Small intestine (tissue), 7 donors: ENCODE results near the gene ADAMTS15. TPM values are rescaled to one million over a fixed set of nuclear protein-coding genes. Genes with fewer than 3 reads are reported as not detected.
A peak's percentile ranks its signal among the peaks of the same experiment; 100 is the strongest.

ENCODE experiments used
- DNase-seq, 2 donors: peaks; one replicate each; pipeline versions ENCODE4 v3.0.0 to v3.0.0-alpha.2; 2013
- FAIRE-seq: peaks from 2 replicates; lab custom pipeline; 2012; peaks lifted over from hg19 to GRCh38; lab: Jason Lieb, UNC
- H3K27ac ChIP-seq, 3 donors: one replicate each; pipeline ENCODE4 v1.5.1; 2013; ENCODE audit warnings: low read length in 2 of 3, mild to moderate bottlenecking in 2 of 3, control low read depth in 1 of 3, inconsistent platforms in 1 of 3, low read depth in 1 of 3, moderate library complexity in 1 of 3
- H3K27me3 ChIP-seq, 3 donors: one replicate each; pipeline ENCODE4 v1.6.1; 2013; ENCODE audit warnings: low read length in 3 of 3, inconsistent platforms in 1 of 3; ENCODE audit not compliant: control insufficient read depth in 3 of 3, insufficient read depth in 3 of 3
- H3K36me3 ChIP-seq, 3 donors: one replicate each; pipeline ENCODE4 v1.6.1; 2013; ENCODE audit warnings: low read length in 3 of 3, inconsistent platforms in 1 of 3, low read depth in 1 of 3, mild to moderate bottlenecking in 1 of 3, moderate library complexity in 1 of 3; ENCODE audit not compliant: control insufficient read depth in 3 of 3, insufficient read depth in 2 of 3
- H3K4me1 ChIP-seq, 3 donors: one replicate each; pipeline ENCODE4 v1.6.1; 2013; ENCODE audit warnings: low read length in 2 of 3, inconsistent platforms in 1 of 3, low read depth in 1 of 3, mild to moderate bottlenecking in 1 of 3, moderate library complexity in 1 of 3; ENCODE audit not compliant: control insufficient read depth in 3 of 3, insufficient read depth in 2 of 3
- H3K4me3 ChIP-seq, 3 donors: one replicate each; pipeline ENCODE4 v1.5.1; 2013; ENCODE audit warnings: low read length in 3 of 3, control low read depth in 1 of 3, inconsistent platforms in 1 of 3, low read depth in 1 of 3, mild to moderate bottlenecking in 1 of 3, moderate library complexity in 1 of 3
- H3K9me3 ChIP-seq, 2 donors: one replicate each; pipeline ENCODE4 v1.6.1; 2013; ENCODE audit warnings: low read depth in 1 of 2, low read length in 1 of 2; ENCODE audit not compliant: control insufficient read depth in 2 of 2, insufficient read depth in 1 of 2
- WGBS, 3 donors: extraction: QIAGEN DNeasy Blood & Tissue Kit; methylation state at CpG; one replicate each; pipeline ENCODE4 v1.1.7; 2013; 5-methylcytosine and 5-hydroxymethylcytosine counted together
- polyA plus RNA-seq, 4 donors: library from polyadenylated mRNA; stranded (reverse) in 3 of 4; unstranded in 1 of 4; fragments of 200-250 nt in 3 of 4; fragments of 120-200 nt in 1 of 4; gene quantifications; one replicate each; pipeline versions ENCODE4 v1.2.1 to v1.2.3, GENCODE V29; 2013
- donor health status: healthy with polysubstance abuse.
- donor health status: control.
- donor health status: control.
- donor health status: Bipolar disorder and iron deficiency.
- donor health status: healthy.

Gene ADAMTS15
- polyA plus RNA-seq, 4 donors, result 0.27 to 13.6 (median 7.2) TPM; not detected in 1

DNA sequence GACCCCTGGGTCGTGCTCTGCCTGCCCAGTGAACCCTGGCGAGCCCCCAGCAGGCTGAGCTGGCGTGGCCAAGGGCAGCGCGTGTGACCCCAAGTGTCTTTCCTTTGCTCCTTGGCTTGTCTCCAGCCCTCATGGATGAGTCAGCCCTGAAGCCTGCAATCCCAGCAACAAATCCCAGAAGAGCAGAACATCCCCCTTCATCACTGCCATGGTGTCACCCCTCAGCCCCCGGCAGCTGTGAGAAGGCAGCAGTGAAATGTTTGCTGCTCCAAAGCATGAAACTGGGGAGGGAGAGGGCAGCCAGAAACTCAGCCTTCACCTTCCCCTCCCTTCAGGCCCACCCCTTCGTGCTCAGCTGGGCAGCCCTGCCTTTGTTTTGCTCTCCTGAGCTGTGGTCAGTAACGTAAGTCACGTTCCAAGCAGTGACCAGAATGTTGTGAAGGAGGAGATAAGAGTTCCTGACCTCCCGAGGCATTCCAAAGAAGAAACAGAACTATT lies 29.8 kb downstream of the ADAMTS15 start:
- no peaks in the 10 kb centered on the region for H3K27me3 ChIP-seq
- H3K4me3 ChIP-seq, result no peak overlapping the region
- H3K9me3 ChIP-seq, result no peaks in the 10 kb centered on the region
- peaks cover 0 to 14% (median 0%) of the 10 kb centered on the region in 3 donors for H3K4me1 ChIP-seq
- H3K27ac ChIP-seq, result peak overlapping the region in 1 of 3 donors; percentile 72
- DNase-seq, result peak; percentile 25 to 54
- H3K36me3 ChIP-seq, result peaks cover 0 to 26% (median 0%) of the 10 kb centered on the region in 3 donors
- WGBS, 3 donors, result 28 to 39% (median 37%) methylated on average over 10 of the region's 10 CpGs
- no peak for FAIRE-seq

DNA sequence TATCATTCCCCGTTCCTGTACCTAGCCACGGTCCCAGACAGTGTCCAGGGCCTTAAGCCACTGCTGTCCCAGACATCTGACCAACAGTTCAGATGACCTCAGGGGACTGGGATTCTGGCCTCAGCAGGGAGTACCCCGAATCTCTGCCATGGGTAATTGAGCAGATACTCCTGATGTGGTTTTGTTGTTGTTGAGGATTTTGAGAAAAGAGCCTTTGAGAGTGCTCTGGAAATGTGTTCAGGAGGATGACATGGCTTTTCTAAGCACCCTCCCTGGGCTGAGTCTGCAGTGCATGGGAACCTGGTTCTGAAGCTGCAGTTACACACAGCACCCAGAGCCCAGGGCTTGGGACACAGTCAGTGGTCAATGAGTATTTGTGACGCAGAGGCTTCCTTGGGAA lies 30.4 kb downstream of the ADAMTS15 start:
- H3K36me3 ChIP-seq, result peaks cover 0 to 21% (median 0%) of the 10 kb centered on the region in 3 donors
- no peaks in the 10 kb centered on the region for H3K9me3 ChIP-seq
- FAIRE-seq, result no peak
- H3K27me3 ChIP-seq, result no peaks in the 10 kb centered on the region
- WGBS, 3 donors, result 79 to 86% (median 79%) methylated on average over 4 of the region's 4 CpGs
- H3K4me1 ChIP-seq, result peaks cover 0 to 14% (median 0%) of the 10 kb centered on the region in 3 donors
- H3K27ac ChIP-seq, result peak overlapping the region in 1 of 3 donors; percentile 72
- no peak overlapping the region for H3K4me3 ChIP-seq
- DNase-seq, result no peak

DNA sequence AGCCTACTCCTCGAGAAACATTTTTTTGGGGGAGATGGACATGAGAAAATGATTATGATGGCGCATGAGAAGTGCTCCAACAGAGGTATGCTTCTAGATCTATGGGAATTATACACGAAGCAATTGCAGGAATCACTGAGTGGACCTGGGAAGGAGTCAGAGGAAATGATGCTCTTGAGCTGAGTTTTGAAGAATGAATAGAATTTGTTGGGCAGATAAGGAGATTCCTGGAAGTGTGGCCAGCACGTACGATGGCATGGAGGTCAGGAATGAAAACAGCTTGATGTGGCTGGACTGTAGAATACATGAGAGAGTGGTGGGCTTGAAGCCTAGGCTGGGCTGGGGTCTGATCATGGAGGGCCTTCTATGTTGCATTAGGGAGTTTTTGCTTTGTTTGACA lies 31.7 kb downstream of the ADAMTS15 start:
- DNase-seq, result no peak
- no peak for FAIRE-seq
- Histone ChIP-seq H3K36me3 (peaks cover 0 to 9% (median 0%) of the 10 kb centered on the region in 3 donors), H3K27ac (no peak overlapping the region), H3K4me3 (no peak overlapping the region), H3K9me3 (no peaks in the 10 kb centered on the region), H3K4me1 (peaks cover 0 to 14% (median 0%) of the 10 kb centered on the region in 3 donors), H3K27me3 (no peaks in the 10 kb centered on the region)
- WGBS, 3 donors, result 81 to 89% (median 87%) methylated on average over 5 of the region's 5 CpGs

DNA sequence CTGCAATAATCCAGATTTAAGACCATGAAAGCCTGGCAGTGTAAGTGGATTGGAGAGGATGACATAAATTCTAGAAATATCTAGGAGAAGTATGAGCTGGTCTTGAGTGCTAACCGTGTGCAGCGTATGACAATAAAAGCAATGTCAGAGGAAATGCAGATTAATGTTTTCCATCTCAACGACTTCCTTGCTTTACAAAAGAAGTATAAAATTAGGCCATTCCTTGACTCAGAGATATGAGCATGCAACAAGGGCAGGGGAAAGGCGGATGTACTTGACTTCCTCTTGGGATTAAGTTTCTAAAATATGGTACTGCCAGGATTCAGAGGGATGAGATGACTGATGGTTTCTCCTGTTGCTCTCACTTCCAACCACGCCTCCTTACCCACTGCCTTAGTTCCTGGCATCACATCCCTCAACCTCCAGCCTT lies 32.3 kb downstream of the ADAMTS15 start:
- no peak overlapping the region for H3K4me3 ChIP-seq
- 65 to 77% (median 71%) methylated on average over 5 of the region's 5 CpGs for WGBS, 3 donors
- no peak for FAIRE-seq

DNA sequence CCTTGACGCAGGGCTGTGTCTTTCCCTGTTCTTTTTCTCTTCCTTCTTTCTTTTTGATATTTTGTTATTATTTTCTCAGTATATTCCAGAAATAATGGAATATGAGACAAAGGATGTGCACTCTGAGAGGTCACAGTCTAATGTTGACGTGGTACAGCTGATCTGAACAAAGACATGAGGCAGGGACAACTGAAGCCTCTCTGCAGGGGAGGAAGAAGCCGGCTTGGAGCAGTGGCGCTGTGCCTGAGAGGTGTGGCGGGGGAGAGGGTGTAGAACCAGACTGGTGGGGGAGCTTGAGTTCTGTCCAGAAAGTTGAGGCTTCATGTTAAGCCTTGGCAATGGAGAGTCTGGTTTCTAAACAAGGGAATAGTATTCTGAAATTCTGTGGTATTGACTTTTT lies 34.7 kb downstream of the ADAMTS15 start:
- Histone ChIP-seq H3K27me3 (no peaks in the 10 kb centered on the region), H3K4me1 (peaks cover 1 to 26% (median 3%) of the 10 kb centered on the region in 3 donors), H3K27ac (no peak overlapping the region), H3K9me3 (no peaks in the 10 kb centered on the region), H3K4me3 (no peak overlapping the region), H3K36me3 (no peaks in the 10 kb centered on the region)
- DNase-seq (no peak), FAIRE-seq (no peak)
- WGBS, 3 donors, result 88 to 95% (median 89%) methylated on average over 5 of the region's 5 CpGs

More for the DNA sequence above, 32.3 kb downstream of the ADAMTS15 start:
- Histone ChIP-seq H3K27ac (no peak overlapping the region), H3K36me3 (peaks cover 0 to 9% (median 0%) of the 10 kb centered on the region in 3 donors), H3K4me1 (peaks cover 0 to 14% (median 0%) of the 10 kb centered on the region in 3 donors), H3K27me3 (no peaks in the 10 kb centered on the region), H3K9me3 (no peaks in the 10 kb centered on the region)
- DNase-seq, result no peak

DNA sequence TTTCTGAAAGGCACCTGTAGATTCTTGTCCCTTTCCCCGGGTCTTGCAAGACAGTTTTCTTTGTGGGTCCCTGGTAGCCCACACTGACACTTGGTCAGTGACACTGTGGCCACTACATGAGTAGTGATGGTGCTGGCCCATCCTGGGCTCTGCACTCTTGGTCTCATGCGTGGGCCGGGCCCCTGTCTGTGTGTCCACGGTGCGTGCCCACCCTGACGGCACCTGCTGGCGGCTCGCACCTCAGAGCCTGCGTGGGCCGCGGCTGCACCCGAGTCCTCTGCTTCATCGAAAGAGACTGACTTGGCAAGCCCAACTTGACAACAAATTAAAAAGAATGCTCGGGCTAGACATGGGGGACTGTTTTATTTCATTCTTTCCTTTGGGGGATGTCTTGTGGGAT lies 37.5 kb downstream of the ADAMTS15 start:
- Histone ChIP-seq H3K27me3 (no peaks in the 10 kb centered on the region), H3K4me3 (no peak overlapping the region), H3K27ac (no peak overlapping the region), H3K36me3 (no peaks in the 10 kb centered on the region), H3K9me3 (no peaks in the 10 kb centered on the region), H3K4me1 (peaks cover 3 to 35% (median 6%) of the 10 kb centered on the region in 3 donors)
- 93 to 96% (median 94%) methylated on average over 14 of the region's 14 CpGs for WGBS, 3 donors
- FAIRE-seq (no peak), DNase-seq (no peak)

DNA sequence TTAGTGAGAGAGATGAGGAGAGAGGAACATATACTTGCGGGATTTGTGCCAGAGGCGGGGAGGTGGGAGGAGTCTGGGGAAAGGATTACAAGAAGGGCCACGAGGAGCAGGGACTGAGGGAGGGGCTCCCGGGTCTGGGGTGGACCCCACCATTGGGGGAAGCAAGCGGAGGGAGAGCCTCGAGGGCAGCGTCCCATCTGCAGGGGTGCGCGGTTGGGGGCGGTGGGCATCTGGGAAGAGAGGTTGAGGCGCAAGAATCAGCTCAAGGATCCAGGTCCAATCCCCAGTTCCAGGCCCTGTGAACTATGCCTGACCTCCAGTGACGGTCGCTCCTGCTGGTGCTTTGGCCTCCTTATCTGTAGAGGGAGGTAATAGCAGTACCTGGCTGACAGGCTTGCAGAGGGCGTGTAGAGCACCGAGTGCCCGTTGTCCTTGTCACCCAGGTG lies 38.0 kb downstream of the ADAMTS15 start:
- no peaks in the 10 kb centered on the region for H3K27me3 ChIP-seq
- no peak overlapping the region for H3K4me3 ChIP-seq
- 56 to 75% (median 61%) methylated on average over 16 of the region's 16 CpGs for WGBS, 3 donors
- no peaks in the 10 kb centered on the region for H3K36me3 ChIP-seq
- DNase-seq, result peak; percentile 63 to 73
- FAIRE-seq, result no peak
- no peaks in the 10 kb centered on the region for H3K9me3 ChIP-seq
- H3K4me1 ChIP-seq, result peaks cover 3 to 35% (median 6%) of the 10 kb centered on the region in 3 donors
- H3K27ac ChIP-seq, result no peak overlapping the region

DNA sequence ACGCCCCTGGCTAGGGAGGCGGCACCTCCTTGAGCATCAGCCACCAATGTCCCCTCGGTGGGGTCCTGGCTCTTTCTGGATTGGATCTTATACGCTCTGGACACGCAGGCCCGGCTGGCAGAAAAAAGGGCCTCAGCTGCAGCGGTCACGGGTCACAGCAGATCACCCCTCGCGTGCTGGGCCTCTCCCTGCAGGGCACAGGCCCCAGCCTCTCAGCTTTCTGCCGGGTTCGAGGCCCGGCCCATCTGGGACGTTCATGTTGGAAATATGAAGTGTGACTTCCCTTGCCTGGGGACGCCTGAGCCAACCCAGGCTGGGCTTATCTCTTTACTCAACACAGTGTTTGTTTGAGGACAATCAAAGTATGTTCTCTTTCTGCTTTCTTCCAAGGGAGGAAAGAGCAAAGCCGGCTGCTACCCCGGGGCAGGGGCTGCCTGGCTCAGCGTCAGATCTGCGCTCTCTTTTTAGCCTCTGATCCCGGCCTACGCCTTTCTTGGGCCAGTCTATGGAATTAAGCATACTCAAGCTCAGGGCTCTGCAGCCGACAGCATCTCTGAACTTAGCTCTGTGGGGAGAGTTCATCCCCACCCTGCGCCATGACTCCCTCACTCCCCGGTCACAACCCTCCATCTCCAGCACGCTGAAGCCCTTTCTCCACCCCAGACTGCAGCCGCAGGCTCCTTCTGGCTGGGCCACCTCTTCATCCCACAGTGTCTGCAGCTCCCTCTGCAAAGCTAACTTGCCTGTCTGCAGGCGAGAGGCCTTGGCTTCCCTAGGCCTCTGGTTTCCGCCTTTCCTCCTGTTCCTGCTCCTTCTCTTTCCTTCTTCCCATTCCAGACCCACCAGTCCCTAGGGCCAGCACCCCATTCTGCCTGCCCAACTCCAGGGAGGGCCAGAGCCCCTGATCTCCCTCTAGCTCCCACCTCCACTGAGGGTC lies 38.8 kb downstream of the ADAMTS15 start:
- Histone ChIP-seq H3K27me3 (no peaks in the 10 kb centered on the region), H3K4me3 (no peak overlapping the region), H3K9me3 (no peaks in the 10 kb centered on the region), H3K36me3 (no peaks in the 10 kb centered on the region), H3K27ac (peak overlapping the region in 1 of 3 donors; percentile 81), H3K4me1 (peaks cover 3 to 35% (median 6%) of the 10 kb centered on the region in 3 donors)
- 69 to 84% (median 77%) methylated on average over 28 of the region's 28 CpGs for WGBS, 3 donors
- FAIRE-seq (no peak), DNase-seq (peak in 1 of 2 donors; percentile 22)
